Inferior parietal cortex (tissue), 1 donor: Measurements from ENCODE around the gene HEPACAM.
A peak's percentile ranks its signal among the peaks of the same experiment; 100 is the strongest.

Experiments
- DNase-seq: peaks from one replicate; pipeline ENCODE4 v3.0.0-alpha.2; 2016; ENCODE audit errors: extremely low spot score

HEPACAM gene

GRCh38 chr11:124943254-124943616 lies 7.4 kb upstream of the HEPACAM start:
- peak; percentile 83 for DNase-seq

GRCh38 chr11:124942466-124943253 lies 6.8 kb upstream of the HEPACAM start:
- peak; percentile 77 for DNase-seq

GRCh38 chr11:124941703-124942102 lies 5.9 kb upstream of the HEPACAM start:
- DNase-seq = no peak

GRCh38 chr11:124938970-124939369 lies 3.1 kb upstream of the HEPACAM start:
- no peak for DNase-seq

- no peak for DNase-seq
Observed at GRCh38 chr11:124938206-124938765, 2.4 kb upstream of the HEPACAM start.

GRCh38 chr11:124937336-124937935 lies 1.6 kb upstream of the HEPACAM start:
- no peak for DNase-seq

GRCh38 chr11:124934862-124935547 lies 842 bp downstream of the HEPACAM start:
- no peak for DNase-seq

GRCh38 chr11:124930799-124931198 lies 5.0 kb downstream of the HEPACAM start:
- no peak for DNase-seq

- DNase-seq = no peak
Observed at GRCh38 chr11:124928942-124929665, 6.7 kb downstream of the HEPACAM start.

GRCh38 chr11:124923296-124923695 lies 12.6 kb downstream of the HEPACAM start:
- DNase-seq = no peak

- DNase-seq = no peak
Observed at GRCh38 chr11:124922831-124923230, 13.0 kb downstream of the HEPACAM start.

- DNase-seq = no peak
Observed at GRCh38 chr11:124920870-124921609, 14.8 kb downstream of the HEPACAM start.

- DNase-seq = no peak
Observed at GRCh38 chr11:124920356-124920755, 15.5 kb downstream of the HEPACAM start.

- no peak for DNase-seq
Observed at GRCh38 chr11:124919898-124920297, 15.9 kb downstream of the HEPACAM start.

GRCh38 chr11:124918950-124919349 lies 16.9 kb downstream of the HEPACAM start, which contains the start of gene HEPN1:
HEPN1 (plus strand) TSS chr11:124919250.
- DNase-seq = no peak

GRCh38 chr11:124917115-124917637 lies 18.7 kb downstream of the HEPACAM start:
- peak; percentile 84 for DNase-seq

- no peak for DNase-seq
Observed at GRCh38 chr11:124916370-124916710, 19.5 kb downstream of the HEPACAM start.

GRCh38 chr11:124915541-124916369 lies 20.1 kb downstream of the HEPACAM start:
- DNase-seq = no peak

GRCh38 chr11:124902616-124903015 lies 33.2 kb downstream of the HEPACAM start:
- no peak for DNase-seq

GRCh38 chr11:124900464-124900863 lies 35.4 kb downstream of the HEPACAM start:
- no peak for DNase-seq
